IMR-90 (cell line): ENCODE results near the gene MAB21L4. TPM values are rescaled to one million over a fixed set of nuclear protein-coding genes. Genes with fewer than 3 reads are reported as not detected.

ENCODE experiments used
- ATAC-seq: fragments of 200-7000 bp; cut with Tn5 transposase; 2 replicates; pipeline ENCODE4 v1.9.1; 2020; ENCODE audit warnings: low read depth, mild to moderate bottlenecking, moderate library complexity
- BruUV-seq: library from RNA; stranded (reverse); fragments of 400-500 nt; replicated peaks from 2 replicates; lab custom pipeline; 2021; lab: Mats Ljungman, UMichigan
- CTCF ChIA-PET: fragments of 300-600 bp; formaldehyde crosslinking; extraction: SDS; loops from one replicate; lab custom pipeline; 2021; ENCODE audit warnings: antibody characterized with exemption; lab: Yijun Ruan, JAX
- POLR2A ChIA-PET: fragments of 300-600 bp; sonication (Branson Sonifier 250); formaldehyde crosslinking; loops from one replicate; lab custom pipeline; 2022; ENCODE audit warnings: antibody characterized with exemption; ENCODE audit not compliant: unreplicated experiment; lab: Charles Lee
- DNase-seq: peaks from one replicate; pipeline ENCODE4 v3.0.0; 2013
- H2AFZ ChIP-seq: replicated peaks from 2 replicates; pipeline ENCODE3; 2013; ENCODE audit warnings: low read length, mild to moderate bottlenecking; ENCODE audit not compliant: poor library complexity
- H2AK5ac ChIP-seq: 2 replicates; pipeline ENCODE4 v1.6.1; 2013; ENCODE audit warnings: low read depth, low read length, inconsistent platforms
- H2AK9ac ChIP-seq: replicated peaks from 2 replicates; pipeline ENCODE3; 2013; ENCODE audit warnings: mild to moderate bottlenecking, low read depth, low read length, moderate library complexity; ENCODE audit not compliant: poor library complexity
- H2BK120ac ChIP-seq: 2 replicates; pipeline ENCODE4 v1.6.1; 2013; ENCODE audit warnings: low read depth, low read length, inconsistent platforms
- H2BK15ac ChIP-seq: 3 replicates; pipeline ENCODE4 v1.6.1; 2013; ENCODE audit warnings: low read depth, low read length, inconsistent platforms
- H2BK20ac ChIP-seq: 2 replicates; pipeline ENCODE4 v1.6.1; 2013; ENCODE audit warnings: low read depth, mild to moderate bottlenecking, inconsistent platforms, low read length, moderate library complexity
- H2BK5ac ChIP-seq: 2 replicates; pipeline ENCODE4 v1.6.1; 2013; ENCODE audit warnings: mild to moderate bottlenecking, low read depth, low read length, inconsistent platforms; ENCODE audit not compliant: poor library complexity, severe bottlenecking
- H3K14ac ChIP-seq: replicated peaks from 2 replicates; pipeline ENCODE4 v1.6.1; 2013; ENCODE audit warnings: low read depth, low read length, inconsistent platforms
- H3K18ac ChIP-seq: 2 replicates; pipeline ENCODE4 v1.6.1; 2013; ENCODE audit warnings: low read depth, low read length, control low read depth
- H3K23ac ChIP-seq: 2 replicates; pipeline ENCODE4 v1.6.1; 2013; ENCODE audit warnings: low read depth, low read length, inconsistent platforms
- H3K27ac ChIP-seq: 2 replicates; pipeline ENCODE4 v1.5.1; 2013; ENCODE audit warnings: mild to moderate bottlenecking, control low read depth, low read length; ENCODE audit not compliant: insufficient read depth
- H3K27me3 ChIP-seq: 2 replicates; pipeline ENCODE4 v1.6.1; 2013; ENCODE audit warnings: low read length; ENCODE audit not compliant: control insufficient read depth, insufficient read depth
- H3K36me3 ChIP-seq: 2 replicates; pipeline ENCODE4 v1.6.1; 2013; ENCODE audit warnings: low read length, mixed read lengths; ENCODE audit not compliant: control insufficient read depth, insufficient read depth
- H3K4ac ChIP-seq: 2 replicates; pipeline ENCODE4 v1.6.1; 2013; ENCODE audit warnings: low read depth, low read length, inconsistent platforms
- H3K4me1 ChIP-seq: 2 replicates; pipeline ENCODE4 v1.6.1; 2013; ENCODE audit warnings: low read length, mixed read lengths; ENCODE audit not compliant: control insufficient read depth, insufficient read depth
- H3K4me2 ChIP-seq: 2 replicates; pipeline ENCODE4 v1.6.1; 2013; ENCODE audit warnings: low read depth, mild to moderate bottlenecking, control low read depth, low read length, moderate library complexity
- H3K4me3 ChIP-seq: 2 replicates; pipeline ENCODE4 v1.5.1; 2013; ENCODE audit warnings: low read depth, mild to moderate bottlenecking, control low read depth, low read length, moderate library complexity; ENCODE audit not compliant: insufficient read depth
- H3K56ac ChIP-seq: 2 replicates; pipeline ENCODE4 v1.6.1; 2013; ENCODE audit warnings: low read length, inconsistent platforms; ENCODE audit not compliant: insufficient read depth; ENCODE audit errors: extremely low read depth
- H3K79me1 ChIP-seq, 2 experiments: 2 replicates each; pipeline ENCODE4 v1.6.1; 2013; ENCODE audit warnings: low read length in 2 of 2, inconsistent platforms in 1 of 2, low read depth in 1 of 2
- H3K9ac ChIP-seq: 2 replicates; pipeline ENCODE4 v1.6.1; 2013; ENCODE audit warnings: low read depth, low read length, control low read depth
- H3K9me1 ChIP-seq: 2 replicates; pipeline ENCODE4 v1.6.1; 2013; ENCODE audit warnings: low read length, inconsistent platforms; ENCODE audit not compliant: insufficient read depth
- H3K9me3 ChIP-seq: 2 replicates; pipeline ENCODE4 v1.6.1; 2013; ENCODE audit warnings: low read length; ENCODE audit not compliant: control insufficient read depth, insufficient read depth
- H4K20me1 ChIP-seq: 2 replicates; pipeline ENCODE4 v1.6.1; 2013; ENCODE audit warnings: low read length, inconsistent platforms; ENCODE audit not compliant: insufficient read depth
- H4K5ac ChIP-seq: 2 replicates; pipeline ENCODE4 v1.6.1; 2013; ENCODE audit warnings: mild to moderate bottlenecking, low read depth, low read length, control low read depth
- H4K8ac ChIP-seq, 2 experiments: 2 replicates each; pipeline ENCODE4 v1.6.1; 2013; ENCODE audit warnings: low read depth in 2 of 2, low read length in 2 of 2, control low read depth in 1 of 2, inconsistent platforms in 1 of 2
- H4K91ac ChIP-seq: 2 replicates; pipeline ENCODE4 v1.6.1; 2013; ENCODE audit warnings: low read depth, low read length, inconsistent platforms; ENCODE audit not compliant: insufficient read depth
- BHLHE40 ChIP-seq: fragments of 150-350 bp; IDR thresholded peaks from 2 replicates; pipeline ENCODE4 v1.6.1; 2016; ENCODE audit warnings: mild to moderate bottlenecking, low read depth, low read length
- CEBPB ChIP-seq: IDR thresholded peaks from 2 replicates; pipeline ENCODE4 v1.6.1; 2012; ENCODE audit warnings: low read depth, low read length, improper control_type of control experiment
- CHD1 ChIP-seq: IDR thresholded peaks from 2 replicates; pipeline ENCODE4 v1.6.1; 2012; ENCODE audit warnings: low read depth, low read length, improper control_type of control experiment
- ELK1 ChIP-seq: fragments of 150-350 bp; IDR thresholded peaks from 2 replicates; pipeline ENCODE4 v1.6.1; 2016; ENCODE audit warnings: low read depth, mild to moderate bottlenecking, low read length, moderate library complexity, borderline replicate concordance
- FOS ChIP-seq: fragments of 150-350 bp; IDR thresholded peaks from 2 replicates; pipeline ENCODE4 v1.6.1; 2016; ENCODE audit warnings: low read depth, low read length
- MAFK ChIP-seq: IDR thresholded peaks from 2 replicates; pipeline ENCODE4 v1.6.1; 2012; ENCODE audit warnings: low read depth, low read length, improper control_type of control experiment
- MAZ ChIP-seq: IDR thresholded peaks from 2 replicates; pipeline ENCODE4 v1.6.1; 2012; ENCODE audit warnings: low read depth, mild to moderate bottlenecking, low read length, improper control_type of control experiment, moderate library complexity, borderline replicate concordance
- MXI1 ChIP-seq: IDR thresholded peaks from 2 replicates; pipeline ENCODE4 v1.6.1; 2012; ENCODE audit warnings: low read depth, mild to moderate bottlenecking, low read length, moderate library complexity, borderline replicate concordance
- NFE2L2 ChIP-seq: fragments of 150-350 bp; IDR thresholded peaks from 2 replicates; pipeline ENCODE4 v1.6.1; 2016; ENCODE audit warnings: low read depth, mild to moderate bottlenecking, low read length
- POLR2A ChIP-seq: IDR thresholded peaks from 2 replicates; pipeline ENCODE4 v1.6.1; 2012; ENCODE audit warnings: mild to moderate bottlenecking, low read depth, low read length
- RAD21 ChIP-seq: IDR thresholded peaks from 2 replicates; pipeline ENCODE4 v1.6.1; 2012; ENCODE audit warnings: low read length, improper control_type of control experiment
- RCOR1 ChIP-seq: IDR thresholded peaks from 2 replicates; pipeline ENCODE4 v1.6.1; 2012; ENCODE audit warnings: mild to moderate bottlenecking, low read length, improper control_type of control experiment; ENCODE audit not compliant: insufficient replicate concordance
- SMC3 ChIP-seq: fragments of 150-350 bp; IDR thresholded peaks from 2 replicates; pipeline ENCODE4 v1.6.1; 2016; ENCODE audit warnings: low read depth, mild to moderate bottlenecking, antibody characterized with exemption, low read length, moderate library complexity
- WGBS, 2 experiments: methylation state at CpG; one replicate each; pipeline versions ENCODE4 v1.1.5 to v1.1.7; 2013; ENCODE audit warnings: missing lambda C conversion rate in 2 of 2; ENCODE audit not compliant: insufficient read length in 1 of 2; ENCODE audit errors: extremely low coverage in 2 of 2; 5-methylcytosine and 5-hydroxymethylcytosine counted together
- dilution Hi-C: fragments of 300-500 bp; cut with HindIII; formaldehyde crosslinking; loops from one replicate; pipeline ENCODE4 v1.14.3; 2018; ENCODE audit warnings: low sequenced_read_pairs; ENCODE audit not compliant: unreplicated experiment
- in situ Hi-C: fragments of 300-500 bp; cut with MboI; formaldehyde crosslinking; loops from 3 replicates; pipeline ENCODE4 v1.14.3; 2019; ENCODE audit warnings: low sequenced_read_pairs, inconsistent platforms, mixed read lengths
- intact Hi-C: fragments of 100-400 bp; cut with micrococcal nuclease; formaldehyde crosslinking; loops from 2 replicates; pipeline ENCODE4 v1.10.0; 2022
- polyA plus RNA-seq, 3 experiments: library from polyadenylated mRNA; depleted of rRNA; stranded (reverse); fragments of >200 nt; gene quantifications; 2 replicates each; pipeline ENCODE4 v1.2.3, GENCODE V29; 2012; ENCODE audit warnings: low replicate concordance in 1 of 3
- total RNA-seq: library from RNA; depleted of rRNA; stranded (reverse); fragments of >200 nt; gene quantifications from 2 replicates; pipeline ENCODE4 v1.2.3, GENCODE V29; 2012
- TF ChIP-seq, protein P1 (sequence below): fragments of 150-350 bp; IDR thresholded peaks from 2 replicates; pipeline ENCODE4 v1.6.1; 2017; ENCODE audit warnings: mild to moderate bottlenecking, antibody characterized with exemption, low read length, low read depth
- TF ChIP-seq, protein P2 (sequence below): conservative IDR thresholded peaks from 2 replicates; pipeline ENCODE4 v1.5.1; 2012; ENCODE audit warnings: mild to moderate bottlenecking, low read depth, low read length, improper control_type of control experiment

Gene MAB21L4
- total and polyA plus RNA-seq, 2 of the 4 experiments (the other 2 are of a cell fraction): not detected

- POLR2A ChIA-PET: no interaction called here
- H3K56ac ChIP-seq: no peak overlapping the region
- WGBS, 2 experiments: 84% methylated on average over 10 of the region's 25 CpGs; no CpG with 5 or more reads in 1 of the 2 experiments
- CTCF ChIA-PET: interaction anchor here (0.8 kb wide), 1 partner anchor 209 kb away, joined by 3 read pairs; no protein-coding TSS in a partner anchor
- H3K4me1 ChIP-seq: no peaks in the 10 kb centered on the region; the same call in 1 of the 2 replicates
- no peaks in the 10 kb centered on the region for H3K79me1 ChIP-seq
- H4K5ac ChIP-seq: no peak overlapping the region
- no peaks in the 10 kb centered on the region for H3K9me1 ChIP-seq
- in situ Hi-C loops: loop anchor here (25.0 kb wide), 1 partner anchor 793 kb away; no protein-coding TSS in a partner anchor
- H2BK20ac ChIP-seq: no peak overlapping the region
- H3K18ac ChIP-seq: no peak overlapping the region
- no peak overlapping the region for H4K91ac ChIP-seq
- intact Hi-C loops: no loop called here
- H4K20me1 ChIP-seq: no peaks in the 10 kb centered on the region
- H3K23ac ChIP-seq: no peak overlapping the region
- no peak overlapping the region for H3K4ac ChIP-seq
- no peak overlapping the region for H4K8ac ChIP-seq
- peaks cover 49% of the 10 kb centered on the region for H3K27me3 ChIP-seq
- no peak overlapping the region for H2BK120ac ChIP-seq
- H2BK5ac ChIP-seq: no peak overlapping the region
- DNase-seq (no peak), ATAC-seq (no peak)
- H2AFZ ChIP-seq: no peak overlapping the region
- H3K9me3 ChIP-seq: no peaks in the 10 kb centered on the region
- H2AK5ac ChIP-seq: no peak overlapping the region
- no peak overlapping the region for H3K9ac ChIP-seq
- H2AK9ac ChIP-seq: no peak overlapping the region
- dilution Hi-C loops: no loop called here
- no peak overlapping the region for H3K4me3 ChIP-seq
- BruUV-seq: no TSS peak
- H3K27ac ChIP-seq: no peak overlapping the region
- H3K4me2 ChIP-seq: no peak overlapping the region
- H2BK15ac ChIP-seq: no peak overlapping the region
- H3K36me3 ChIP-seq: no peaks in the 10 kb centered on the region
- no peak overlapping the region for H3K14ac ChIP-seq
- no peak for TF ChIP-seq POLR2A
- TF ChIP-seq RCOR1: no peak
- TF ChIP-seq, protein P1, sequence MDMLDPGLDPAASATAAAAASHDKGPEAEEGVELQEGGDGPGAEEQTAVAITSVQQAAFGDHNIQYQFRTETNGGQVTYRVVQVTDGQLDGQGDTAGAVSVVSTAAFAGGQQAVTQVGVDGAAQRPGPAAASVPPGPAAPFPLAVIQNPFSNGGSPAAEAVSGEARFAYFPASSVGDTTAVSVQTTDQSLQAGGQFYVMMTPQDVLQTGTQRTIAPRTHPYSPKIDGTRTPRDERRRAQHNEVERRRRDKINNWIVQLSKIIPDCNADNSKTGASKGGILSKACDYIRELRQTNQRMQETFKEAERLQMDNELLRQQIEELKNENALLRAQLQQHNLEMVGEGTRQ: no peak
- TF ChIP-seq ELK1: no peak
- no peak for TF ChIP-seq MAFK
- no peak for TF ChIP-seq RAD21
- no peak for TF ChIP-seq MAZ
- TF ChIP-seq, protein P2, sequence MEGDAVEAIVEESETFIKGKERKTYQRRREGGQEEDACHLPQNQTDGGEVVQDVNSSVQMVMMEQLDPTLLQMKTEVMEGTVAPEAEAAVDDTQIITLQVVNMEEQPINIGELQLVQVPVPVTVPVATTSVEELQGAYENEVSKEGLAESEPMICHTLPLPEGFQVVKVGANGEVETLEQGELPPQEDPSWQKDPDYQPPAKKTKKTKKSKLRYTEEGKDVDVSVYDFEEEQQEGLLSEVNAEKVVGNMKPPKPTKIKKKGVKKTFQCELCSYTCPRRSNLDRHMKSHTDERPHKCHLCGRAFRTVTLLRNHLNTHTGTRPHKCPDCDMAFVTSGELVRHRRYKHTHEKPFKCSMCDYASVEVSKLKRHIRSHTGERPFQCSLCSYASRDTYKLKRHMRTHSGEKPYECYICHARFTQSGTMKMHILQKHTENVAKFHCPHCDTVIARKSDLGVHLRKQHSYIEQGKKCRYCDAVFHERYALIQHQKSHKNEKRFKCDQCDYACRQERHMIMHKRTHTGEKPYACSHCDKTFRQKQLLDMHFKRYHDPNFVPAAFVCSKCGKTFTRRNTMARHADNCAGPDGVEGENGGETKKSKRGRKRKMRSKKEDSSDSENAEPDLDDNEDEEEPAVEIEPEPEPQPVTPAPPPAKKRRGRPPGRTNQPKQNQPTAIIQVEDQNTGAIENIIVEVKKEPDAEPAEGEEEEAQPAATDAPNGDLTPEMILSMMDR: no peak
- TF ChIP-seq MXI1: no peak
- no peak for TF ChIP-seq NFE2L2
- no peak for TF ChIP-seq FOS
- TF ChIP-seq CEBPB: no peak
- TF ChIP-seq CHD1: no peak
- no peak for TF ChIP-seq SMC3
- no peak for TF ChIP-seq BHLHE40
These were observed 26.6 kb downstream of the MAB21L4 start for GRCh38 chr2:240869109-240869955.
